ENCODE results near the gene ARRB2.

DNA sequence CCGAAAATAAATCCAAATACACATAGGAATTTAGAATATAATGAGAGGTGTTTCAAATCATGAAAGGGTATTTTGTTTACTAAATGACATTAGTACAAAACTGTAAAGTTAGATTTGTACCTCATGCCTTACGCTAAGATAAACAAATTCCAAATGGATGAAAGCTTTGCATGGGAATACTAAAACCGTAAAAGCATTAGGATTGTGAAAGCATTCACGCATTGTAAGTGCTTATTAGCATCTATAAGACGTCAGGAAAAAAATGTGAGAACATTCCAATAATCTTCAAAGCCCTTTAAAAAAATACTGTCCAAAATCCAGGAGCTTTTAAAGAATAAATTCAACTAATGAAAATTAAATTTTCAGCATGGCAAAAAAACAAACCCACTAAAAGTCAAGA is 44.1 kb upstream of the ARRB2 start:
- no peak for TF ChIP-seq EZH2 (IDR thresholded peaks at IDR 0.05; ENCODE audit: low read depth)
- TF ChIP-seq, protein P1, sequence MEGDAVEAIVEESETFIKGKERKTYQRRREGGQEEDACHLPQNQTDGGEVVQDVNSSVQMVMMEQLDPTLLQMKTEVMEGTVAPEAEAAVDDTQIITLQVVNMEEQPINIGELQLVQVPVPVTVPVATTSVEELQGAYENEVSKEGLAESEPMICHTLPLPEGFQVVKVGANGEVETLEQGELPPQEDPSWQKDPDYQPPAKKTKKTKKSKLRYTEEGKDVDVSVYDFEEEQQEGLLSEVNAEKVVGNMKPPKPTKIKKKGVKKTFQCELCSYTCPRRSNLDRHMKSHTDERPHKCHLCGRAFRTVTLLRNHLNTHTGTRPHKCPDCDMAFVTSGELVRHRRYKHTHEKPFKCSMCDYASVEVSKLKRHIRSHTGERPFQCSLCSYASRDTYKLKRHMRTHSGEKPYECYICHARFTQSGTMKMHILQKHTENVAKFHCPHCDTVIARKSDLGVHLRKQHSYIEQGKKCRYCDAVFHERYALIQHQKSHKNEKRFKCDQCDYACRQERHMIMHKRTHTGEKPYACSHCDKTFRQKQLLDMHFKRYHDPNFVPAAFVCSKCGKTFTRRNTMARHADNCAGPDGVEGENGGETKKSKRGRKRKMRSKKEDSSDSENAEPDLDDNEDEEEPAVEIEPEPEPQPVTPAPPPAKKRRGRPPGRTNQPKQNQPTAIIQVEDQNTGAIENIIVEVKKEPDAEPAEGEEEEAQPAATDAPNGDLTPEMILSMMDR (conservative IDR thresholded peaks at IDR 0.05), result no peak

Measured in PC-9 (cell line).